CD14-positive monocyte (primary cell): ENCODE measurements around the gene REN. TPM values are rescaled to one million over a fixed set of nuclear protein-coding genes. Genes with fewer than 3 reads are reported as not detected.

Experiments used
- DNase-seq, 3 donors: peaks; one replicate each; pipeline ENCODE4 v3.0.0-alpha.2; 2011 to 2022
- H2AFZ ChIP-seq: 2 replicates; pipeline ENCODE4 v1.6.0; 2012; ENCODE audit warnings: mild to moderate bottlenecking, low read depth, low read length, inconsistent platforms; ENCODE audit not compliant: insufficient read depth, poor library complexity, severe bottlenecking
- H3K27ac ChIP-seq, 2 donors: 1 replicate in 1 of 2; 2 replicates in 1 of 2; pipeline ENCODE4 v1.5.1; 2012 to 2013; ENCODE audit warnings: low read length in 2 of 2, control low read depth in 1 of 2, inconsistent platforms in 1 of 2, low read depth in 1 of 2, mild to moderate bottlenecking in 1 of 2
- H3K27me3 ChIP-seq, 2 donors: one replicate each; pipeline versions ENCODE4 v1.6.0 to v1.6.1; 2011 to 2013; ENCODE audit warnings: low read length in 2 of 2; ENCODE audit not compliant: control insufficient read depth in 2 of 2, insufficient read depth in 2 of 2
- H3K36me3 ChIP-seq, 2 donors: replicated peaks in 1 of 2; 1 replicate in 1 of 2; 2 replicates in 1 of 2; pipeline versions ENCODE4 v1.5.1 to v1.6.1; 2012 to 2013; ENCODE audit warnings: low read length in 2 of 2, control low read depth in 1 of 2, inconsistent platforms in 1 of 2, mild to moderate bottlenecking in 1 of 2; ENCODE audit not compliant: insufficient read depth in 2 of 2, control insufficient read depth in 1 of 2
- H3K4me1 ChIP-seq, 2 donors: 1 replicate in 1 of 2; 2 replicates in 1 of 2; pipeline versions ENCODE4 v1.5.1 to v1.6.1; 2012 to 2013; ENCODE audit warnings: low read length in 2 of 2, control low read depth in 1 of 2, inconsistent platforms in 1 of 2, mild to moderate bottlenecking in 1 of 2, moderate library complexity in 1 of 2; ENCODE audit not compliant: insufficient read depth in 2 of 2, control insufficient read depth in 1 of 2
- H3K4me2 ChIP-seq: replicated peaks from 2 replicates; pipeline ENCODE3; 2012; ENCODE audit warnings: low read length, moderate library complexity, mild to moderate bottlenecking; ENCODE audit not compliant: poor library complexity, severe bottlenecking; ENCODE audit errors: extremely low read depth
- H3K4me3 ChIP-seq, 3 experiments: fragments of 200-600 bp in 1 of 3; sonication (generic) in 1 of 3; replicated peaks in 1 of 3; 1 replicate in 2 of 3; 2 replicates in 1 of 3; pipeline ENCODE4 v1.5.1; 2011 to 2013; ENCODE audit warnings: low read length in 3 of 3, mild to moderate bottlenecking in 3 of 3, control low read depth in 2 of 3, low read depth in 2 of 3, inconsistent platforms in 1 of 3, moderate library complexity in 1 of 3
- H3K79me2 ChIP-seq: 2 replicates; pipeline ENCODE4 v1.6.0; 2012; ENCODE audit warnings: mild to moderate bottlenecking, control low read depth, inconsistent platforms, low read length, moderate library complexity; ENCODE audit not compliant: insufficient read depth
- H3K9ac ChIP-seq: 2 replicates; pipeline ENCODE4 v1.6.0; 2017; ENCODE audit warnings: low read length, mild to moderate bottlenecking; ENCODE audit not compliant: insufficient read depth, poor library complexity, severe bottlenecking
- H3K9me3 ChIP-seq, 2 donors: replicated peaks in 1 of 2; 1 replicate in 1 of 2; 2 replicates in 1 of 2; pipeline versions ENCODE4 v1.5.1 to v1.6.1; 2012 to 2013; ENCODE audit warnings: low read length in 2 of 2, control low read depth in 1 of 2; ENCODE audit not compliant: control insufficient read depth in 1 of 2, insufficient read depth in 1 of 2
- H4K20me1 ChIP-seq: 2 replicates; pipeline ENCODE4 v1.6.0; 2012; ENCODE audit warnings: mild to moderate bottlenecking, low read length, control low read depth, moderate library complexity; ENCODE audit not compliant: insufficient read depth
- H3K27ac Mint-ChIP-seq, 7 donors: one replicate each; pipeline ENCODE4 v1.8.0; 2020; ENCODE audit warnings: mild to moderate bottlenecking in 7 of 7, mixed read lengths in 7 of 7, moderate library complexity in 6 of 7, inconsistent platforms in 2 of 7
- H3K27me3 Mint-ChIP-seq, 3 donors: one replicate each; pipeline ENCODE4 v1.8.0; 2021 to 2022; ENCODE audit warnings: low read depth in 3 of 3, mild to moderate bottlenecking in 3 of 3, mixed read lengths in 3 of 3, moderate library complexity in 3 of 3, inconsistent platforms in 1 of 3
- H3K36me3 Mint-ChIP-seq, 2 donors: one replicate each; pipeline ENCODE4 v1.8.0; 2020; ENCODE audit warnings: mixed read lengths in 2 of 2, inconsistent platforms in 1 of 2, mild to moderate bottlenecking in 1 of 2
- H3K4me1 Mint-ChIP-seq: one replicate; pipeline ENCODE4 v1.8.0; 2020; ENCODE audit warnings: mild to moderate bottlenecking, mixed read lengths
- H3K4me3 Mint-ChIP-seq, 2 donors: one replicate each; pipeline ENCODE4 v1.8.0; 2020; ENCODE audit warnings: mild to moderate bottlenecking in 2 of 2, mixed read lengths in 2 of 2, moderate library complexity in 1 of 2
- H3K9me3 Mint-ChIP-seq, 7 donors: one replicate each; pipeline ENCODE4 v1.8.0; 2020 to 2022; ENCODE audit warnings: mixed read lengths in 7 of 7, mild to moderate bottlenecking in 6 of 7, moderate library complexity in 6 of 7, inconsistent platforms in 2 of 7
- CTCF ChIP-seq: fragments of 200-600 bp; IDR thresholded peaks from one replicate; pipeline ENCODE4 v1.8.0; 2022; ENCODE audit warnings: antibody characterized with exemption, mild to moderate bottlenecking
- WGBS: methylation state at CpG from one replicate; pipeline ENCODE4 v1.1.5; 2013; ENCODE audit warnings: missing lambda C conversion rate; ENCODE audit not compliant: insufficient coverage; 5-methylcytosine and 5-hydroxymethylcytosine counted together
- intact Hi-C, 2 donors: fragments of 100-400 bp; cut with micrococcal nuclease; formaldehyde crosslinking; loops; one replicate each; pipeline versions ENCODE4 v1.15.0 to v1.15.1; 2023
- polyA plus RNA-seq, 3 donors: library from polyadenylated mRNA; depleted of rRNA in 1 of 3; unstranded in 2 of 3; stranded (reverse) in 1 of 3; fragments of 300-500 nt in 2 of 3; fragments of >200 nt in 1 of 3; fragmentation: Illumina TruSeq in 2 of 3; gene quantifications; 1 replicate in 2 of 3; 2 replicates in 1 of 3; pipeline ENCODE4 v1.2.3, GENCODE V29; 2012 to 2021

REN gene
- polyA plus RNA-seq, 3 donors = not detected

- H3K27me3 ChIP-seq = peaks cover 0 to 2% of the 10 kb centered on the region in 2 donors
- peak overlapping the region in 4 of 7 donors; percentile 1 to 70 (median 62) for H3K27ac Mint-ChIP-seq
- no peaks in the 10 kb centered on the region for H3K36me3 ChIP-seq
- H3K9me3 Mint-ChIP-seq = no peaks in the 10 kb centered on the region
- no peaks in the 10 kb centered on the region for H3K36me3 Mint-ChIP-seq
- no peak overlapping the region for H3K9ac ChIP-seq
- no peak overlapping the region for H3K27ac ChIP-seq
- no peaks in the 10 kb centered on the region for H4K20me1 ChIP-seq
- no peak for TF ChIP-seq CTCF
- H3K4me1 Mint-ChIP-seq = peaks cover 17% of the 10 kb centered on the region
- H3K27me3 Mint-ChIP-seq = peaks cover 6 to 25% (median 16%) of the 10 kb centered on the region in 3 donors
- peak overlapping the region in 1 of 2 donors; percentile 43 for H3K4me3 Mint-ChIP-seq
- no peak overlapping the region for H3K4me3 ChIP-seq
- H3K4me2 ChIP-seq = no peak overlapping the region
- intact Hi-C loops = no loop called here
- no peak overlapping the region for H2AFZ ChIP-seq
- 22% methylated on average over 1 of the region's 1 CpG for WGBS
- peaks cover 15 to 17% of the 10 kb centered on the region in 2 donors for H3K4me1 ChIP-seq
- H3K79me2 ChIP-seq = no peaks in the 10 kb centered on the region
- DNase-seq = peak in 2 of 3 donors; percentile 10 to 62
- no peaks in the 10 kb centered on the region for H3K9me3 ChIP-seq
Observed at GRCh38 chr1:204113896-204114295, 52.2 kb downstream of the REN start.

- Mint-ChIP-seq H3K36me3 (no peaks in the 10 kb centered on the region), H3K27ac (peak overlapping the region in 2 of 7 donors; percentile 38 to 58), H3K9me3 (no peaks in the 10 kb centered on the region), H3K4me1 (peaks cover 17% of the 10 kb centered on the region), H3K4me3 (no peak overlapping the region), H3K27me3 (peaks cover 14 to 24% (median 18%) of the 10 kb centered on the region in 3 donors)
- intact Hi-C loops = no loop called here
- H3K9me3 ChIP-seq = no peaks in the 10 kb centered on the region
- H3K79me2 ChIP-seq = no peaks in the 10 kb centered on the region
- H4K20me1 ChIP-seq = no peaks in the 10 kb centered on the region
- H3K27ac ChIP-seq = no peak overlapping the region
- WGBS = 87% methylated on average over 4 of the region's 11 CpGs
- DNase-seq = no peak
- peaks cover 15 to 17% of the 10 kb centered on the region in 2 donors for H3K4me1 ChIP-seq
- no peak for TF ChIP-seq CTCF
- H3K36me3 ChIP-seq = no peaks in the 10 kb centered on the region
- H3K9ac ChIP-seq = no peak overlapping the region
- H3K4me3 ChIP-seq = no peak overlapping the region
- H2AFZ ChIP-seq = no peak overlapping the region
- no peak overlapping the region for H3K4me2 ChIP-seq
- peaks cover 0 to 2% of the 10 kb centered on the region in 2 donors for H3K27me3 ChIP-seq
Observed at GRCh38 chr1:204112876-204113730, 53.0 kb downstream of the REN start.
